GM12878 (cell line): ENCODE measurements around the gene CDON. TPM values are rescaled to one million over a fixed set of nuclear protein-coding genes. Genes with fewer than 3 reads are reported as not detected.

ENCODE experiments used
- ATAC-seq: fragments of 200-7000 bp; cut with Tn5 transposase; 3 replicates; pipeline ENCODE4 v1.9.1; 2020; ENCODE audit warnings: mild to moderate bottlenecking, moderate library complexity
- BruUV-seq: library from RNA; stranded (reverse); fragments of 400-500 nt; replicated peaks from 2 replicates; lab custom pipeline; 2021; lab: Mats Ljungman, UMichigan
- CTCF ChIA-PET: fragments of 300-600 bp; sonication (Branson Sonifier 250); formaldehyde crosslinking; extraction: SDS; loops from one replicate; lab custom pipeline; 2021; ENCODE audit warnings: inconsistent platforms; lab: Yijun Ruan, JAX
- POLR2A ChIA-PET: fragments of 350-600 bp; formaldehyde crosslinking; extraction: SDS; loops from one replicate; lab custom pipeline; 2021; ENCODE audit warnings: inconsistent platforms; lab: Charles Lee
- RAD21 ChIA-PET: fragments of 300-600 bp; sonication (Branson Sonifier 250); formaldehyde crosslinking; loops from one replicate; lab custom pipeline; 2023; ENCODE audit warnings: antibody characterized with exemption; ENCODE audit not compliant: unreplicated experiment; lab: Charles Lee
- SMC1A ChIA-PET: fragments of 300-600 bp; sonication (Branson Sonifier 250); formaldehyde crosslinking; loops from one replicate; lab custom pipeline; 2023; ENCODE audit not compliant: unreplicated experiment, uncharacterized antibody; lab: Charles Lee
- DNase-seq: peaks from one replicate; pipeline ENCODE4 v3.0.0-alpha.2; 2011; ENCODE audit warnings: low read depth, low spot score
- FAIRE-seq: peaks from 3 replicates; lab custom pipeline; 2011; peaks lifted over from hg19 to GRCh38; lab: Jason Lieb, UNC
- H2AFZ ChIP-seq: 2 replicates; pipeline ENCODE4 v1.6.0; 2011; ENCODE audit warnings: low read depth, low read length, control low read depth; ENCODE audit not compliant: control insufficient read depth
- H3K27ac ChIP-seq: 2 replicates; pipeline ENCODE4 v1.5.1; 2011; ENCODE audit warnings: control low read depth; ENCODE audit not compliant: control insufficient read depth, insufficient read depth
- H3K27me3 ChIP-seq, 2 experiments: replicated peaks in 1 of 2; 2 replicates each; pipeline versions ENCODE4 v1.6.0 to v1.6.1; 2011; ENCODE audit warnings: low read length in 1 of 2; ENCODE audit not compliant: control insufficient read depth in 2 of 2, insufficient read depth in 2 of 2
- H3K36me3 ChIP-seq, 2 experiments: 2 replicates each; pipeline ENCODE4 v1.5.1; 2011; ENCODE audit warnings: low read length in 1 of 2; ENCODE audit not compliant: control insufficient read depth in 2 of 2, insufficient read depth in 2 of 2
- H3K4me1 ChIP-seq: 2 replicates; pipeline ENCODE4 v1.6.1; 2011; ENCODE audit warnings: mild to moderate bottlenecking, low read length, moderate library complexity, mixed read lengths; ENCODE audit not compliant: control insufficient read depth, insufficient read depth
- H3K4me2 ChIP-seq: 2 replicates; pipeline ENCODE4 v1.6.0; 2011; ENCODE audit warnings: control low read depth; ENCODE audit not compliant: control insufficient read depth, insufficient read depth
- H3K4me3 ChIP-seq: fragments of 200-600 bp; sonication (generic); 2 replicates; pipeline ENCODE4 v1.5.1; 2016
- H3K79me2 ChIP-seq: 2 replicates; pipeline ENCODE4 v1.6.0; 2011; ENCODE audit warnings: low read length; ENCODE audit not compliant: control insufficient read depth, insufficient read depth
- H3K9ac ChIP-seq: 2 replicates; pipeline ENCODE4 v1.8.0; 2011; ENCODE audit warnings: low read length, control low read depth, mixed read lengths; ENCODE audit not compliant: control insufficient read depth, insufficient read depth
- H3K9me3 ChIP-seq: replicated peaks from 3 replicates; pipeline ENCODE4 v1.5.1; 2011; ENCODE audit warnings: mild to moderate bottlenecking, low read length; ENCODE audit not compliant: control insufficient read depth, insufficient read depth
- H4K20me1 ChIP-seq: 2 replicates; pipeline ENCODE4 v1.6.0; 2011; ENCODE audit not compliant: control insufficient read depth, insufficient read depth
- BHLHE40 ChIP-seq, 2 experiments: fragments of 450-650 bp in 1 of 2; IDR thresholded peaks; 2 replicates each; pipeline ENCODE4 v1.6.1; 2011 to 2017; ENCODE audit warnings: low read depth in 2 of 2, borderline replicate concordance in 1 of 2, improper control_type of control experiment in 1 of 2, low read length in 1 of 2, mild to moderate bottlenecking in 1 of 2
- CBX5 ChIP-seq: sonication (generic); IDR thresholded peaks from 2 replicates; pipeline ENCODE4 v1.6.1; 2016; ENCODE audit warnings: low read depth, moderate library complexity, mild to moderate bottlenecking, inconsistent platforms
- ETV6 ChIP-seq, 2 experiments: fragments of 450-650 bp in 1 of 2; IDR thresholded peaks in 1 of 2; conservative IDR thresholded peaks in 1 of 2; 2 replicates each; pipeline ENCODE4 v1.6.1; 2014; ENCODE audit warnings: antibody characterized with exemption in 1 of 2, borderline replicate concordance in 1 of 2, low read depth in 1 of 2, mild to moderate bottlenecking in 1 of 2, moderate library complexity in 1 of 2
- FOXM1 ChIP-seq: IDR thresholded peaks from 2 replicates; pipeline ENCODE4 v1.6.1; 2012; ENCODE audit warnings: low read depth, mild to moderate bottlenecking, inconsistent platforms, low read length, moderate library complexity
- GATAD2B ChIP-seq: fragments of 450-650 bp; conservative IDR thresholded peaks from 2 replicates; pipeline ENCODE4 v1.6.1; 2017; ENCODE audit warnings: low read depth, mild to moderate bottlenecking, moderate library complexity
- MXI1 ChIP-seq: fragments of 150-350 bp; IDR thresholded peaks from 2 replicates; pipeline ENCODE4 v1.6.1; 2011; ENCODE audit warnings: low read depth, mild to moderate bottlenecking, inconsistent platforms, low read length, improper control_type of control experiment
- NR2C1 ChIP-seq: fragments of 450-650 bp; IDR thresholded peaks from 2 replicates; pipeline ENCODE4 v1.6.1; 2017; ENCODE audit warnings: antibody characterized with exemption, mild to moderate bottlenecking, moderate library complexity
- RB1 ChIP-seq: fragments of 450-650 bp; formaldehyde crosslinking; IDR thresholded peaks from 2 replicates; pipeline ENCODE4 v1.6.1; 2017; ENCODE audit warnings: mild to moderate bottlenecking, borderline replicate concordance
- SIX5 ChIP-seq: IDR thresholded peaks from 2 replicates; pipeline ENCODE4 v1.6.1; 2011; ENCODE audit warnings: mild to moderate bottlenecking, low read depth, low read length, moderate library complexity; ENCODE audit not compliant: severe bottlenecking
- SPI1 ChIP-seq: IDR thresholded peaks from 2 replicates; pipeline ENCODE4 v1.6.1; 2011; ENCODE audit warnings: low read depth, mild to moderate bottlenecking, low read length, moderate library complexity, borderline replicate concordance; ENCODE audit not compliant: insufficient read depth
- SREBF2 ChIP-seq: IDR thresholded peaks from 2 replicates; pipeline ENCODE4 v1.6.1; 2012; ENCODE audit warnings: mild to moderate bottlenecking, low read length
- YBX1 ChIP-seq: fragments of 450-650 bp; IDR thresholded peaks from 2 replicates; pipeline ENCODE4 v1.6.1; 2016; ENCODE audit warnings: antibody characterized with exemption
- WGBS: methylation state at CpG from one replicate; pipeline ENCODE4 v1.1.6; 2016; ENCODE audit warnings: low lambda C conversion rate; ENCODE audit not compliant: insufficient replicate concordance, insufficient coverage; ENCODE audit errors: missing lambda C conversion rate; 5-methylcytosine and 5-hydroxymethylcytosine counted together
- in situ Hi-C: fragments of 300-500 bp; cut with MboI; formaldehyde crosslinking; loops from 9 replicates; pipeline ENCODE4 v1.14.3; 2018; ENCODE audit warnings: mixed read lengths
- intact Hi-C: fragments of 100-400 bp; cut with micrococcal nuclease; formaldehyde crosslinking; loops from one replicate; pipeline ENCODE4 v1.14.2; 2022; ENCODE audit not compliant: unreplicated experiment
- polyA plus RNA-seq, 11 experiments: library from polyadenylated mRNA; depleted of rRNA in 4 of 11; unstranded in 6 of 11; stranded (reverse) in 5 of 11; fragments of >200 nt; fragmentation: Nextera tagmentation in 4 of 11; fragmentation: Illumina TruSeq in 1 of 11; extraction: Ambion mirVana in 4 of 11; extraction: Trizol in 1 of 11; gene quantifications; 1 replicate in 1 of 11; 2 replicates in 10 of 11; pipeline versions ENCODE4 v1.2.1 to v1.2.3, GENCODE V29; 2011 to 2016; ENCODE audit warnings: inconsistent platforms in 2 of 11, missing spikeins in 2 of 11, low read depth in 1 of 11
- total RNA-seq, 4 experiments: library from RNA; depleted of rRNA in 3 of 4; stranded (reverse); fragments of >200 nt in 3 of 4; fragmentation: Illumina TruSeq in 1 of 4; extraction: Trizol in 1 of 4; gene quantifications; 2 replicates each; pipeline versions ENCODE4 v1.2.1 to v1.2.3, GENCODE V29; 2013 to 2021
- TF ChIP-seq, protein P1 (sequence below): IDR thresholded peaks from 2 replicates; pipeline ENCODE4 v1.6.1; 2011; ENCODE audit warnings: borderline replicate concordance, low read depth, mild to moderate bottlenecking, moderate library complexity, low read length; ENCODE audit not compliant: insufficient read depth, poor library complexity, severe bottlenecking

CDON gene
- total and polyA plus RNA-seq, 10 of the 15 experiments (the other 5 are each of a cell fraction or from before 2014, with no cell fraction given): 0.07 to 4.2 (median 0.36) TPM

DNA sequence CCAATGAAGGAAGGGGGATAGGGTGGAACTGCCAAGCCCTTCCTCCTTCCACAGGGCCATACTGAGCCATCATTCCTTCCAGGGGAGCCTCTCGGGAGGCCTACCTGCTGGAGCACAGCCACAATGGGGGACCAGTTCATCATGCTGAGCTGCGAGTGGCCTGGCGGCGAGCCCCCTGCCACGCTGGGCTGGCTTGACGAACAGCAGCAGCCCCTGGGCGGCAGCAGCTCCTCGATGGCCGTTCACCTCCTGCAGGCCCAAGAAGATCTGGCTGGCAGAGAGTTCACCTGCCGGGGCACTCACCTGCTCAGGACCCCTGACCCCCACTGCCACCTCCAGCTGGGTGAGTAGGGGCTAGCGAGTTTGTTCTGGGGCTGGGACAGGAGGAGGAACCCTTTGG, 110.9 kb downstream of the CDON start (continued):
- TF ChIP-seq SIX5 (no peak), RB1 (no peak), YBX1 (no peak), BHLHE40 (IDR thresholded peaks at IDR 0.05; ENCODE audit: borderline replicate concordance in 1 of 2, low read depth in 2 of 2, low read length in 1 of 2) (no peak)

DNA sequence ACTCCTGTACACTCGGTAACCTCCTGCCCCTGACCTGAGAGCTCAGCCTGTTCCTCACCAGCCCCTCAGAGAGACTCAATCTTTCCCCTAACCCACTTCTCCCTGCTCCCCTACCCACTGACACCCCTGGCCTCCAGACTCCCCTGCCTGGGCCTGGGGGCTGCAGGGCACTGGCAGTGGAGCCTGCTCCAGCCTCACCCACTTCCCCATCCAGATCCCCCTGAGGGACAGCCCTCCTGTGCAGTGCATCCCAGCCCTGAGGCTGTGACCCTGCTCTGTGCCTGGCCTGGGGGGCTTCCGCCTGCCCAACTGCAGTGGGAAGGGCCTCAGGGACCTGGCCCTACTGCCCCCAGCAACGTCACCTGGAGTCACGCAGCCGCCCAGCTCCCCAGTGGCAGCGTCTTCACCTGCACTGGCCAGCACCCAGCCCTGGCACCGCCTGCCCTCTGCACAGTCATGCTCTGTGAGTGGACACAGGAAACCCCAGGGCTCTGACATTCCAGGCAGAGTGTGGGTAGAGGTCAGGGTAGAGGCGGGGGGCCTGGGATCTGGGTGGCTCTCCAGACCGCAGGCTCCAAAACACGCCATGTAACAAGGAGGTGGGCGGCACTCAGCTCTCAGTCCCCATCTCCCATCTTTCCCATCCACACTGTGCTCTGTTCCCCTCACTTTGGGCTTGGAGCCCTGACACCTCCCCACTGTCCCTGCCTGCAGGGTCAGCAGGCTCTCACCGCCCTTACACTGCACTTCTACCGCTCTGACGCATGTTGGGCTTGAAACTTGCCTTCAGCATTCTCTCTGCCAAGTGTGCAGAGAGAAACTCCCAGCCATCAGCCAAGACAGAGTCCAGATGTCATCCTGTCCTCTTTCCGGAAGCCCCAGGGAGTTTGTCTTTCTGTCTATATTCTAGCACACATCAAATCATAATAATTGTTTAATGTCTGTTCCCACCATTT, 111.7 kb downstream of the CDON start:
- BruUV-seq: no TSS peak
- no peak overlapping the region for H2AFZ ChIP-seq
- no peaks in the 10 kb centered on the region for H4K20me1 ChIP-seq
- peak; percentile 27; the same call in 2 of the 3 replicates for ATAC-seq
- RAD21 ChIA-PET: no interaction called here
- no peak overlapping the region for H3K4me3 ChIP-seq
- no peaks in the 10 kb centered on the region for H3K36me3 ChIP-seq
- CTCF ChIA-PET: no interaction called here
- no peak for DNase-seq
- SMC1A ChIA-PET: no interaction called here
- WGBS: 22% methylated on average over 15 of the region's 15 CpGs
- H3K27me3 ChIP-seq: no peaks in the 10 kb centered on the region
- intact Hi-C loops (no loop called here), in situ Hi-C loops (no loop called here)
- H3K9ac ChIP-seq: no peak overlapping the region
- H3K4me1 ChIP-seq: no peaks in the 10 kb centered on the region
- no peaks in the 10 kb centered on the region for H3K79me2 ChIP-seq
- POLR2A ChIA-PET: no interaction called here
- no peak for TF ChIP-seq FOXM1
- TF ChIP-seq MXI1: no peak
- no peak for TF ChIP-seq SREBF2
- no peak for TF ChIP-seq ETV6 (conservative IDR thresholded peaks at IDR 0.05 in 1 of 2, IDR thresholded peaks at IDR 0.05 in 1 of 2; ENCODE audit: borderline replicate concordance in 1 of 2, low read depth in 1 of 2)
- no peak for TF ChIP-seq CBX5
- no peak for TF ChIP-seq GATAD2B
- TF ChIP-seq NR2C1: no peak
- TF ChIP-seq, protein P1, sequence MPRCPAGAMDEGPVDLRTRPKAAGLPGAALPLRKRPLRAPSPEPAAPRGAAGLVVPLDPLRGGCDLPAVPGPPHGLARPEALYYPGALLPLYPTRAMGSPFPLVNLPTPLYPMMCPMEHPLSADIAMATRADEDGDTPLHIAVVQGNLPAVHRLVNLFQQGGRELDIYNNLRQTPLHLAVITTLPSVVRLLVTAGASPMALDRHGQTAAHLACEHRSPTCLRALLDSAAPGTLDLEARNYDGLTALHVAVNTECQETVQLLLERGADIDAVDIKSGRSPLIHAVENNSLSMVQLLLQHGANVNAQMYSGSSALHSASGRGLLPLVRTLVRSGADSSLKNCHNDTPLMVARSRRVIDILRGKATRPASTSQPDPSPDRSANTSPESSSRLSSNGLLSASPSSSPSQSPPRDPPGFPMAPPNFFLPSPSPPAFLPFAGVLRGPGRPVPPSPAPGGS: no peak
- TF ChIP-seq SPI1: no peak
- no peak overlapping the region for H3K4me2 ChIP-seq
- no peaks in the 10 kb centered on the region for H3K9me3 ChIP-seq
- no peak overlapping the region for H3K27ac ChIP-seq
- FAIRE-seq: no peak
